B cell (primary cell): Measurements from ENCODE around the gene ZBED1. TPM values are rescaled to one million over a fixed set of nuclear protein-coding genes. Genes with fewer than 3 reads are reported as not detected.

ENCODE experiments used
- ATAC-seq: fragments of 200-7000 bp; cut with Tn5 transposase; one replicate; pipeline ENCODE4 v1.10.0; 2021; ENCODE audit warnings: low read depth, mild to moderate bottlenecking, moderate number of reproducible peaks, moderate library complexity
- CTCF ChIA-PET: fragments of 350-600 bp; sonication (Branson Sonifier 250); formaldehyde crosslinking; loops from one replicate; lab custom pipeline; 2021; ENCODE audit warnings: antibody characterized with exemption, inconsistent platforms; lab: Charles Lee
- POLR2A ChIA-PET: fragments of 350-600 bp; sonication (Branson Sonifier 250); formaldehyde crosslinking; loops from one replicate; lab custom pipeline; 2021; ENCODE audit warnings: antibody characterized with exemption; lab: Charles Lee
- DNase-seq: peaks from one replicate; pipeline ENCODE4 v3.0.0; 2013
- H2AFZ ChIP-seq: 2 replicates; pipeline ENCODE4 v1.6.1; 2012; ENCODE audit warnings: mild to moderate bottlenecking, low read depth, low read length; ENCODE audit not compliant: insufficient read depth, poor library complexity, severe bottlenecking
- H3K27ac ChIP-seq, 2 donors: 1 replicate in 1 of 2; 2 replicates in 1 of 2; pipeline ENCODE4 v1.5.1; 2012 to 2013; ENCODE audit warnings: low read length in 2 of 2, mild to moderate bottlenecking in 2 of 2, moderate library complexity in 1 of 2
- H3K27me3 ChIP-seq, 4 experiments: fragments of 200-600 bp in 1 of 4; sonication (generic) in 1 of 4; replicated peaks in 1 of 4; 1 replicate in 2 of 4; 2 replicates in 2 of 4; pipeline versions ENCODE4 v1.6.1 to v1.7.0; 2013 to 2016; ENCODE audit warnings: low read length in 3 of 4, mild to moderate bottlenecking in 2 of 4, mixed read lengths in 1 of 4, moderate library complexity in 1 of 4; ENCODE audit not compliant: insufficient read depth in 4 of 4, control insufficient read depth in 3 of 4; ENCODE audit errors: control extremely low read depth in 1 of 4
- H3K36me3 ChIP-seq, 2 experiments: replicated peaks in 1 of 2; 1 replicate in 1 of 2; 2 replicates in 1 of 2; pipeline versions ENCODE4 v1.6.1 to v1.7.1; 2013; ENCODE audit warnings: low read length in 1 of 2; ENCODE audit not compliant: insufficient read depth in 2 of 2, control insufficient read depth in 1 of 2; ENCODE audit errors: control extremely low read depth in 1 of 2, extremely low read depth in 1 of 2
- H3K4me1 ChIP-seq, 2 donors: fragments of 200-600 bp in 1 of 2; sonication (generic) in 1 of 2; 1 replicate in 1 of 2; 2 replicates in 1 of 2; pipeline versions ENCODE4 v1.5.1 to v1.6.1; 2013 to 2017; ENCODE audit warnings: low read length in 2 of 2; ENCODE audit not compliant: control insufficient read depth in 2 of 2, insufficient read depth in 2 of 2
- H3K4me2 ChIP-seq: replicated peaks from 2 replicates; pipeline ENCODE3; 2012; ENCODE audit warnings: mild to moderate bottlenecking, low read depth, low read length; ENCODE audit not compliant: poor library complexity, severe bottlenecking
- H3K4me3 ChIP-seq, 5 experiments: fragments of 200-600 bp in 1 of 5; sonication (generic) in 1 of 5; 1 replicate in 3 of 5; 2 replicates in 2 of 5; pipeline versions ENCODE4 v1.5.1 to v1.7.0; 2011 to 2016; ENCODE audit warnings: low read length in 4 of 5, mild to moderate bottlenecking in 4 of 5, low read depth in 2 of 5, control low read depth in 1 of 5, moderate library complexity in 1 of 5; ENCODE audit not compliant: insufficient read depth in 1 of 5; ENCODE audit errors: control extremely low read depth in 1 of 5, extremely low read depth in 1 of 5
- H3K79me2 ChIP-seq: fragments of 200-600 bp; sonication (generic); one replicate; pipeline ENCODE4 v1.6.0; 2016; ENCODE audit warnings: low read length; ENCODE audit not compliant: control insufficient read depth, insufficient read depth
- H3K9ac ChIP-seq: fragments of 200-600 bp; sonication (generic); 2 replicates; pipeline ENCODE4 v1.6.1; 2017; ENCODE audit warnings: mild to moderate bottlenecking, low read length, moderate library complexity
- H3K9me3 ChIP-seq, 3 donors: one replicate each; pipeline versions ENCODE4 v1.6.1 to v1.7.1; 2013; ENCODE audit warnings: low read length in 2 of 3; ENCODE audit not compliant: control insufficient read depth in 2 of 3, insufficient read depth in 1 of 3; ENCODE audit errors: control extremely low read depth in 1 of 3
- H4K20me1 ChIP-seq: 2 replicates; pipeline ENCODE4 v1.6.0; 2012; ENCODE audit warnings: mild to moderate bottlenecking, low read length; ENCODE audit not compliant: insufficient read depth, control insufficient read depth, poor library complexity, severe bottlenecking
- H3K27ac Mint-ChIP-seq: one replicate; pipeline ENCODE4 v1.8.0; 2021; ENCODE audit warnings: mixed read lengths
- H3K27me3 Mint-ChIP-seq: one replicate; pipeline ENCODE4 v1.8.0; 2021; ENCODE audit warnings: mixed read lengths
- H3K4me1 Mint-ChIP-seq: one replicate; pipeline ENCODE4 v1.8.0; 2021; ENCODE audit warnings: mixed read lengths
- H3K4me3 Mint-ChIP-seq: one replicate; pipeline ENCODE4 v1.8.0; 2021; ENCODE audit warnings: mixed read lengths
- H3K9me3 Mint-ChIP-seq: one replicate; pipeline ENCODE4 v1.8.0; 2022; ENCODE audit warnings: mixed read lengths; ENCODE audit not compliant: insufficient read depth
- EZH2 ChIP-seq: IDR thresholded peaks from 2 replicates; pipeline ENCODE4 v1.6.1; 2012; ENCODE audit warnings: borderline replicate concordance, low read depth, mild to moderate bottlenecking, moderate library complexity, low read length; ENCODE audit not compliant: insufficient read depth, poor library complexity, severe bottlenecking
- WGBS: methylation state at CpG from one replicate; pipeline ENCODE4 v1.1.5; 2013; ENCODE audit warnings: missing lambda C conversion rate; ENCODE audit not compliant: insufficient coverage; 5-methylcytosine and 5-hydroxymethylcytosine counted together
- intact Hi-C: fragments of 100-400 bp; cut with micrococcal nuclease; formaldehyde crosslinking; loops from one replicate; pipeline ENCODE4 v1.10.0; 2022
- polyA plus RNA-seq: library from polyadenylated mRNA; depleted of rRNA; stranded (reverse); fragments of >200 nt; gene quantifications from 2 replicates; pipeline ENCODE4 v1.2.3, GENCODE V29; 2012
- total RNA-seq, 2 donors: library from RNA; stranded (reverse); fragments of 120-200 nt in 1 of 2; gene quantifications; 1 replicate in 1 of 2; 2 replicates in 1 of 2; pipeline versions ENCODE4 v1.2.3 to v1.2.4, GENCODE V29; 2013 to 2022
- TF ChIP-seq, protein P1 (sequence below): fragments of 200-600 bp; IDR thresholded peaks from one replicate; pipeline ENCODE4 v1.8.0; 2022; ENCODE audit warnings: antibody characterized with exemption, mild to moderate bottlenecking

The ZBED1 gene
- total and polyA plus RNA-seq, 2 donors (not counting 1 experiment from before 2014, with no cell fraction given) = 20.3 to 44.7 TPM

DNA sequence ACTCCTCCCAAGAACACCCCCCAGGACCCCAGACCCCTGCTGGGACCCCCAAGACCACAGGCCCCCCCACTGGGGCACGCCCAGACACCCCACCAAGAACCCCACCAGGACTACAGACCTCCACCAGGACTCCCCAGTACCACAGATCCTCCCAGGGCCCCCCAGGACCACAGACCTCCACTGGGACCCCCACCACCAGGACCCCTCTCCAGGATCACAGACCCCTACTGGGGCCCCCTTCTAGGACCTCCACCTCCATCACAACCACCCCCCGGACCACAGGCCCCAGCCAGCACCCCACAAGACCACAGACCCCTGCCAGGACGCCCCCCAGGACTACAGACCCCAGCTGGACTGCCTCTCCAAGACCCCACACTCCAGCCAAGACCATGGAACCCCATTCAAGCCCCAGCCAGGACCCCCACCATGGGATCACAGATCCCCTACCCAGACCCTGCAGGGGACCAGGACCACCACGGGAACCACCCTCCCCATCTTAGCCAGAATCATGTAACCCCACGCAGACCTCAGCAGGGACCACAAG, 855 bp upstream of the ZBED1 start:
- peaks cover 31% of the 10 kb centered on the region for H3K4me1 Mint-ChIP-seq
- no peak overlapping the region for H3K9ac ChIP-seq
- no peaks in the 10 kb centered on the region for H3K27me3 Mint-ChIP-seq
- peaks cover 11% of the 10 kb centered on the region for H4K20me1 ChIP-seq
- peak overlapping the region; percentile 97 for H3K4me2 ChIP-seq
- peak overlapping the region; percentile 74 for H3K4me3 Mint-ChIP-seq
- peaks cover 22 to 38% of the 10 kb centered on the region in 2 donors for H3K4me1 ChIP-seq
- CTCF ChIA-PET = no interaction called here
- no peak overlapping the region for H3K27ac ChIP-seq
- POLR2A ChIA-PET = no interaction called here
- TF ChIP-seq EZH2 = no peak
- TF ChIP-seq, protein P1, sequence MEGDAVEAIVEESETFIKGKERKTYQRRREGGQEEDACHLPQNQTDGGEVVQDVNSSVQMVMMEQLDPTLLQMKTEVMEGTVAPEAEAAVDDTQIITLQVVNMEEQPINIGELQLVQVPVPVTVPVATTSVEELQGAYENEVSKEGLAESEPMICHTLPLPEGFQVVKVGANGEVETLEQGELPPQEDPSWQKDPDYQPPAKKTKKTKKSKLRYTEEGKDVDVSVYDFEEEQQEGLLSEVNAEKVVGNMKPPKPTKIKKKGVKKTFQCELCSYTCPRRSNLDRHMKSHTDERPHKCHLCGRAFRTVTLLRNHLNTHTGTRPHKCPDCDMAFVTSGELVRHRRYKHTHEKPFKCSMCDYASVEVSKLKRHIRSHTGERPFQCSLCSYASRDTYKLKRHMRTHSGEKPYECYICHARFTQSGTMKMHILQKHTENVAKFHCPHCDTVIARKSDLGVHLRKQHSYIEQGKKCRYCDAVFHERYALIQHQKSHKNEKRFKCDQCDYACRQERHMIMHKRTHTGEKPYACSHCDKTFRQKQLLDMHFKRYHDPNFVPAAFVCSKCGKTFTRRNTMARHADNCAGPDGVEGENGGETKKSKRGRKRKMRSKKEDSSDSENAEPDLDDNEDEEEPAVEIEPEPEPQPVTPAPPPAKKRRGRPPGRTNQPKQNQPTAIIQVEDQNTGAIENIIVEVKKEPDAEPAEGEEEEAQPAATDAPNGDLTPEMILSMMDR = no peak
- peaks cover 36% of the 10 kb centered on the region for H3K79me2 ChIP-seq
- no peaks in the 10 kb centered on the region for H3K9me3 Mint-ChIP-seq
- H3K27ac Mint-ChIP-seq = peak overlapping the region; percentile 78
- H3K9me3 ChIP-seq = no peaks in the 10 kb centered on the region
- peaks cover 0 to 10% of the 10 kb centered on the region in 2 experiments for H3K36me3 ChIP-seq
- DNase-seq = no peak
- peak overlapping the region; percentile 74 for H2AFZ ChIP-seq
- 88% methylated on average over 4 of the region's 5 CpGs for WGBS
- intact Hi-C loops = no loop called here
- ATAC-seq = no peak
- H3K27me3 ChIP-seq = no peaks in the 10 kb centered on the region
- H3K4me3 ChIP-seq = no peak overlapping the region

DNA sequence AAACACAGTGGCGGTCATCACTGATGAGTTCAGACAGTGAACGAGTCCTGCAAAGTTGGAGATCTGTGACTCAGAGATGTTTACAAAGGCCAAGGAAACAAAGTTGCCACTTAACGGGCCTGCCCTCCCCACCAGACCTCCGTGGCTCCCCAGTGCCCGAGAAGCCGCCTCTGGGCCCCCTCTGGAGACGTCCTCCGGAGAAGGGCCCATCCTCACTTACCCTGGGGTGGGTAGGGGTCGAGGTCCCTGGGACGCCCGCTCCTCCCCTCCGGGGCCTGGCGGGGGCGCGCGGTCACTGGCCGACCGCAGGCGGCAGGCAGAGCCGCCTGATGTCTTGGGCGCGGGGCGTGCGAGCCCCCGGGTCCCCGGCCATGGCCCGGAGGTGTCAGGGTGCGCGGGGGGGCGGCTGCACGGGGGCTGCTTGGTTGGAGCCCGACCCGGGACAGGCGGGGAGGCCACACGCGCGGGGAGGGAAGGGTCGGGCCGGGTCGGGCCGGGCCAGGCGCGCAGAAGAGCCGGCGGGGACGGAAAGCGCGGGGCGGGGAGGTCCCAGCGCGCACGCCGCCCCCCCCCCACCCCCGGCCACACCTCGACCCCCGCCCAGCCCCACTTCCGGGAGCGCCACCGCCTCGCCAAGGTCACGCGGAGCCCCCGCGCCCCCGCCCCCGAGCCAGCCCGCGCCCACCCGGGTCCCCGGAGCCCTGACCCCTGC, 529 bp downstream of the ZBED1 start:
- Histone ChIP-seq H3K4me3 (peak overlapping the region; percentile 56 to 78 (median 69)), H3K4me2 (peak overlapping the region; percentile 97), H3K36me3 (peaks cover 2 to 10% of the 10 kb centered on the region in 2 experiments), H3K79me2 (peaks cover 49% of the 10 kb centered on the region), H4K20me1 (peaks cover 18% of the 10 kb centered on the region), H3K27ac (peak overlapping the region; percentile 43 to 85), H3K4me1 (peaks cover 22 to 38% of the 10 kb centered on the region in 2 donors), H3K9me3 (no peaks in the 10 kb centered on the region), H2AFZ (peak overlapping the region; percentile 74), H3K27me3 (no peaks in the 10 kb centered on the region), H3K9ac (peak overlapping the region; percentile 87)
- POLR2A ChIA-PET = no interaction called here
- no peaks in the 10 kb centered on the region for H3K27me3 Mint-ChIP-seq
- H3K27ac Mint-ChIP-seq = peak overlapping the region; percentile 88
- H3K4me1 Mint-ChIP-seq = peaks cover 32% of the 10 kb centered on the region
- DNase-seq (peak; percentile 60), ATAC-seq (peak; percentile 55)
- intact Hi-C loops = loop anchor here (1.0 kb wide), 1 partner anchor 16 kb away; no protein-coding TSS in a partner anchor
- H3K4me3 Mint-ChIP-seq = peak overlapping the region; percentile 87
- CTCF ChIA-PET = no interaction called here
- TF ChIP-seq EZH2 = no peak
- TF ChIP-seq, protein P1 = no peak
- H3K9me3 Mint-ChIP-seq = no peaks in the 10 kb centered on the region
- under 1% methylated on average over 54 of the region's 70 CpGs for WGBS
